Measurements from ENCODE around the gene SPPL2B.
"Not testable (repeated sequence)": the region's sequence is repeated elsewhere in the genome, so short reads cannot be mapped to it uniquely, and the experiment has no call there.

SPPL2B gene

GRCh38 chr19:2382530-2383222 lies 54.2 kb downstream of the SPPL2B start:
- DNase-seq (ENCODE audit: low read depth): no peak

- peak; percentile 65 for DNase-seq (ENCODE audit: low read depth)
These were observed 56.7 kb downstream of the SPPL2B start for GRCh38 chr19:2385053-2385721.

DNA sequence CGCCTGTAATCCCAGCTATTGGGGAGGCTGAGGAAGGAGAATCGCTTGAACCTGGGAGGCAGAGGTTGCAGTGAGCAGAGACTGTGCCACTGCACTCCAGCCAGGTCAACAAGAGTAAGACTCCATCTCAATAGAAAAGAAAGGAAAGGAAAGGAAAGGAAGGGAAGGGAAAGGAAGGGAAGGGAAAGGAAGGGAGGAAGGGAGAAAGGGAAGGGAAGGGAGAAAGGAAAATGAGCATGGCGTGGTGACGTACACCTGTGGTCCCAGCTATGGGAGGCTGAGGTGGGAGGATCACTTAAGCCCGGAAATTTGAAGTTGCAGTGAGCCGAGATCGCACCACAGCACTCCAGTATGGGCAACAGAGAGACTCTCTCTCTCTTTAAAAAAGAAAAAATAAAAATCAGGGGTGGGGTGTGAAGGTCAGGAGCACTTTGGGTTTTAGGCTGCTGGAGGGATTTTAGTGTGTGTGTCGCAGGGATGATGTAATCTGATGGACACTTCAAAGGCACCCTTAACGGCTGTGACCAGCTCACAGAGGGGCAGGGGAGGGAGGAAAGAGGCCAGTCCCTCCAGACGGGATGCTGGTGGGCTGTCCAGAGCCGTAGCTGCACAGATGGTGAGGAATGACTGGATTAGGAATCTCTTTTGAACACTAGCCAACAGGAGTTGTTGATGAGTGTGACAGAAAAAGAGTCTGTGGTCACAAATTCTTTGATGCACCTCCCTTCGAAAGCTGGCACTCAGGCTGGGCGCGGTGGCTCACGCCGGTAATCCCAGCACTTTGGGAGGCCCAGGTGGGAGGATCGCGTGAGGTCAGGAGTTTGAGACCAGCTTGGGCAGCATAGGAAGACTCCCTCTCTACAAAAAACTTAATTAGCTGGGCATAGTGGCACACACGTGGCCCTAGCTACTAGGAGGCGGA lies 59.1 kb downstream of the SPPL2B start:
- no peak for DNase-seq (ENCODE audit: low read depth)

- DNase-seq (ENCODE audit: low read depth): no peak
These were observed 61.1 kb downstream of the SPPL2B start for GRCh38 chr19:2389594-2389993.

GRCh38 chr19:2391118-2391725 lies 62.7 kb downstream of the SPPL2B start:
- no peak for DNase-seq (ENCODE audit: low read depth)

- no peak for DNase-seq (ENCODE audit: low read depth)
These were observed 63.9 kb downstream of the SPPL2B start for GRCh38 chr19:2392366-2392765.

DNA sequence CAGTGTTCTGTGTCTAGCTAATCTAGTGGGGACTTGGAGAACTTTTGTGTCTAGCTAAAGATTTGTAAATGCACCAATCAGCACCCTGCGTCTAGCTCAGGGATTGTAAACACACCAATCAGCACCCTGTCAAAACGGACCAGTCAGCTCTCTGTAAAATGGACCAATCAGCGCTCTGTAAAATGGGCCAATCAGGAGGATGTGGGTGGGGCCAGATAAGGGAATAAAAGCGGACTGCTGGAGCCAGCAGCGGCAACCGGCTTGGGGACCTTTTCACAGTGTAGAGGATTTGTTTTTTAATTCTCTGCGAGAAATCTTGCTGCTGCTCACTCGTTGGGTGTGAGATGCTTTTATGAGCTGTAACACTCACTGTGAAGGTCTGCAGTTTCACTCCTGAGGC lies 64.4 kb downstream of the SPPL2B start:
- DNase-seq (ENCODE audit: low read depth): not testable (repeated sequence)

DNA sequence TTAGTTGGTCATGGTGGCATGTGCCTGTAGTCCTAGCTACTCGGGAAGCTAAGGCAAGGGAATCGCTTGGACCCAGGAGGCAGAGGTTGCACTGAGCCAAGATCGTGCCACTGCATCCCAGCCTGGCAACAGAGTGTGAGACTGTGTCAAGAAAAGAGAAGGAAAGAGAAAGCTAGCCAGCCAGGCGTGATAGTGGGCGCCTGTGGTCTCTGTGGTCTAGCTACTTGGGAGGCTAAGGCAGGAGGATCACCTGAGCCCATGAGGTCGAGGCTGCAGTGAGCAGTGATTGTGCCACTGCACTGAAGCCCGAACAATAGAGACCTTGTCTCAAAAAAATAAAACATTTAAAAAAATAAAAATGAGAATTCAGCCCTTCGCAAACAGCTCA lies 65.6 kb downstream of the SPPL2B start:
- DNase-seq (ENCODE audit: low read depth): no peak

GRCh38 chr19:2394442-2395292 lies 66.2 kb downstream of the SPPL2B start:
- no peak for DNase-seq (ENCODE audit: low read depth)

DNA sequence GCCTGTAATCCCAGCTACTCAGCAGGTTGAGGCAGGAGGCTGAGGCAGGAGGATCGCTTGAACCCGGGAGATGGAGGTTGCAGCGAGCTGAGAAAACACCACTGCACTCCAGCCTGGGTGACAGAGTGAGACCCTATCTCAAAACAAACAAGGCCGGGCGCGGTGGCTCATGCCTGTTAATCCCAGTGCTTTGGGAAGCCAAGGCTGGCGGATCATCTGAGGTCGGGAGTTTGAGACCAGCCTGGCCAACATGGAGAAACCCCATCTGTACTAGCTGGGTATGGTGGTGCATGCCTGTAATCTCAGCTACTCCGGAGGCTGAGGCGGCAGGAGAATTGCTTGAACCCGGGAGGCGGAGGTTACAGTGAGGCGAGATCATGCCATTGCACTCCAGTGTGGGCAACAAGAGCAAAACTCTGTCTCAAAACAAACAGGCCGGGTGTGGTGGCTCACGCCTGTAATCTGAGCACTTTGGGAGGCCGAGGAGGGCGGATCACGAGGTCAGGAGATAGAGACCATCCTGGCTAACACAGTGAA lies 66.9 kb downstream of the SPPL2B start:
- not testable (repeated sequence) for DNase-seq (ENCODE audit: low read depth)

GRCh38 chr19:2397173-2397572 lies 68.7 kb downstream of the SPPL2B start:
- not testable (repeated sequence) for DNase-seq (ENCODE audit: low read depth)

GRCh38 chr19:2398735-2399305 lies 70.3 kb downstream of the SPPL2B start:
- no peak for DNase-seq (ENCODE audit: low read depth)

DNA sequence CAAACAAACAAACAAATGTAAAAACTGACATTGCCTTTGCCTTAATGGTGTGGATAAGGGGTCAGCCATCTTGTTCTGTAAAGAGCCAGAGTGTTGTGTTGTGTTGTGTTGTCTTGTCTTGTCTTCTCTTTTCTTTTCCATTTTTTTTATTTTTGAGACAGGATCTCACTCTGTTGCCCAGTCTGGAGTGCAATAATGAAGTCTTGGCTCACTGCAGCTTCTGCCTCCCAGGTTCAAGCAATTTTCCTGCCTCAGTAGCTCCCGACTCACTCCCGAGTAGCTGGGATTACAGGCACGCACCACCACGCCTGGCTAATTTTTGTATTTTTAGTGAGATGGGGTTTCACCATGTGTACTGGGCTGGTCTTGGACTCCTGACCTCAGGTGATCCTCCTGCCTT lies 71.1 kb downstream of the SPPL2B start:
- DNase-seq (ENCODE audit: low read depth): no peak

Data from non-pigmented ciliary epithelial cell (primary cell).